Activated T-cell treated with anti-CD3 and anti-CD28 coated beads, Interleukin-2, amount 50 U/mL, for 72 hours (primary cell): ENCODE data around the gene PIN4. TPM values are rescaled to one million over a fixed set of nuclear protein-coding genes. Genes with fewer than 3 reads are reported as not detected.

Experiments used
- ATAC-seq, 2 donors: fragments of 150-1000 bp; cut with Tn5 transposase; replicated peaks in 1 of 2; 2 replicates each; pipeline ENCODE4 v1.10.0; 2021; ENCODE audit warnings: moderate library complexity in 2 of 2, mild to moderate bottlenecking in 1 of 2
- DNase-seq, 2 donors: peaks; one replicate each; pipeline ENCODE4 v3.0.0; 2021 to 2022; ENCODE audit warnings: mixed read lengths in 1 of 2
- H3K27ac Mint-ChIP-seq: one replicate; pipeline ENCODE4 v1.8.0; 2022; ENCODE audit warnings: mild to moderate bottlenecking, moderate library complexity, mixed read lengths
- H3K27me3 Mint-ChIP-seq: one replicate; pipeline ENCODE4 v1.8.0; 2022; ENCODE audit warnings: low read depth, mixed read lengths
- H3K36me3 Mint-ChIP-seq, 2 donors: one replicate each; pipeline ENCODE4 v1.8.0; 2022; ENCODE audit warnings: mixed read lengths in 2 of 2, mild to moderate bottlenecking in 1 of 2; ENCODE audit not compliant: insufficient read depth in 2 of 2
- H3K4me1 Mint-ChIP-seq: one replicate; pipeline ENCODE4 v1.8.0; 2022; ENCODE audit warnings: low read depth, mixed read lengths
- H3K4me3 Mint-ChIP-seq, 2 donors: one replicate each; pipeline ENCODE4 v1.8.0; 2022; ENCODE audit warnings: mild to moderate bottlenecking in 2 of 2, mixed read lengths in 2 of 2, moderate library complexity in 2 of 2
- H3K9me3 Mint-ChIP-seq, 2 donors: one replicate each; pipeline ENCODE4 v1.8.0; 2022; ENCODE audit warnings: mixed read lengths in 2 of 2
- total RNA-seq, 2 donors: library from RNA; stranded (reverse); gene quantifications; one replicate each; pipeline ENCODE4 v1.2.3, GENCODE V29; 2022

The PIN4 gene
- 1 to 10 TPM; 4.7 to 6.2 TPM for total RNA-seq

GRCh38 chrX:72181178-72182125 is at the start of gene PIN4:
TSS of gene PIN4 (plus strand) at chrX:72181757. CDS start at chrX:72181786, 29 bp downstream.
- H3K36me3 Mint-ChIP-seq: no peaks in the 10 kb centered on the region
- no peak within 1 kb of the TSS for H3K4me3 Mint-ChIP-seq
- H3K9me3 Mint-ChIP-seq: no peaks in the 10 kb centered on the region
- no peak within 1 kb of the TSS for H3K27ac Mint-ChIP-seq
- H3K4me1 Mint-ChIP-seq: peaks cover 15% of the 10 kb centered on the region
- DNase-seq: peak; percentile 83 to 89
- ATAC-seq: peak; percentile 96 to 97
- peaks cover 5% of the 10 kb centered on the region for H3K27me3 Mint-ChIP-seq

- peaks cover 79% of the 10 kb centered on the region for H3K27me3 Mint-ChIP-seq
- ATAC-seq (no peak), DNase-seq (no peak)
- no peaks in the 10 kb centered on the region for H3K9me3 Mint-ChIP-seq
- no peak overlapping the region for H3K27ac Mint-ChIP-seq
- peak overlapping the region; percentile 77 to 87 for H3K4me3 Mint-ChIP-seq
- no peaks in the 10 kb centered on the region for H3K4me1 Mint-ChIP-seq
- H3K36me3 Mint-ChIP-seq: no peaks in the 10 kb centered on the region
Observed at GRCh38 chrX:72132456-72132855, 49.1 kb upstream of the PIN4 start.

- no peaks in the 10 kb centered on the region for H3K4me1 Mint-ChIP-seq
- no peaks in the 10 kb centered on the region for H3K36me3 Mint-ChIP-seq
- no peak overlapping the region for H3K27ac Mint-ChIP-seq
- no peak for DNase-seq
- H3K9me3 Mint-ChIP-seq: no peaks in the 10 kb centered on the region
- H3K4me3 Mint-ChIP-seq: no peak overlapping the region
- no peak for ATAC-seq
- H3K27me3 Mint-ChIP-seq: peaks cover 65% of the 10 kb centered on the region
Observed at GRCh38 chrX:72133851-72134546, 47.6 kb upstream of the PIN4 start.

GRCh38 chrX:72137846-72138495 is 43.6 kb upstream of the PIN4 start:
- Mint-ChIP-seq H3K9me3 (no peaks in the 10 kb centered on the region), H3K36me3 (no peaks in the 10 kb centered on the region), H3K4me1 (peaks cover 15% of the 10 kb centered on the region), H3K4me3 (no peak overlapping the region), H3K27ac (no peak overlapping the region), H3K27me3 (peaks cover 72% of the 10 kb centered on the region)
- DNase-seq: no peak
- ATAC-seq: no peak

- ATAC-seq (no peak), DNase-seq (no peak)
- Mint-ChIP-seq H3K36me3 (no peaks in the 10 kb centered on the region), H3K9me3 (no peaks in the 10 kb centered on the region), H3K27ac (no peak overlapping the region), H3K4me1 (peaks cover 26% of the 10 kb centered on the region), H3K4me3 (no peak overlapping the region), H3K27me3 (peaks cover 70% of the 10 kb centered on the region)
Observed at GRCh38 chrX:72139538-72139937, 42.0 kb upstream of the PIN4 start.

GRCh38 chrX:72141372-72142004 is 40.1 kb upstream of the PIN4 start:
- Mint-ChIP-seq H3K4me1 (peaks cover 30% of the 10 kb centered on the region), H3K4me3 (peak overlapping the region; percentile 16 to 32), H3K27me3 (peaks cover 67% of the 10 kb centered on the region), H3K27ac (no peak overlapping the region), H3K36me3 (no peaks in the 10 kb centered on the region), H3K9me3 (no peaks in the 10 kb centered on the region)
- DNase-seq (no peak), ATAC-seq (peak; percentile 60 to 62)

GRCh38 chrX:72142094-72142793 is 39.3 kb upstream of the PIN4 start:
- Mint-ChIP-seq H3K27me3 (peaks cover 67% of the 10 kb centered on the region), H3K4me3 (no peak overlapping the region)

GRCh38 chrX:72142794-72143608 is 38.6 kb upstream of the PIN4 start:
- no peak for ATAC-seq
- peaks cover 30% of the 10 kb centered on the region for H3K4me1 Mint-ChIP-seq
- no peak overlapping the region for H3K27ac Mint-ChIP-seq
- H3K9me3 Mint-ChIP-seq: no peaks in the 10 kb centered on the region
- no peak for DNase-seq
- H3K27me3 Mint-ChIP-seq: peaks cover 71% of the 10 kb centered on the region
- no peak overlapping the region for H3K4me3 Mint-ChIP-seq
- H3K36me3 Mint-ChIP-seq: no peaks in the 10 kb centered on the region

More at GRCh38 chrX:72142094-72142793, 39.3 kb upstream of the PIN4 start:
- ATAC-seq: no peak
- peaks cover 30% of the 10 kb centered on the region for H3K4me1 Mint-ChIP-seq
- H3K27ac Mint-ChIP-seq: no peak overlapping the region
- no peaks in the 10 kb centered on the region for H3K9me3 Mint-ChIP-seq
- H3K36me3 Mint-ChIP-seq: no peaks in the 10 kb centered on the region
- no peak for DNase-seq

GRCh38 chrX:72143609-72143907 is 38.0 kb upstream of the PIN4 start:
- no peaks in the 10 kb centered on the region for H3K36me3 Mint-ChIP-seq
- H3K27me3 Mint-ChIP-seq: peaks cover 76% of the 10 kb centered on the region
- no peak overlapping the region for H3K4me3 Mint-ChIP-seq
- H3K4me1 Mint-ChIP-seq: peaks cover 30% of the 10 kb centered on the region
- no peaks in the 10 kb centered on the region for H3K9me3 Mint-ChIP-seq
- H3K27ac Mint-ChIP-seq: no peak overlapping the region
- ATAC-seq: no peak
- DNase-seq: no peak

- no peaks in the 10 kb centered on the region for H3K36me3 Mint-ChIP-seq
- H3K4me1 Mint-ChIP-seq: peaks cover 30% of the 10 kb centered on the region
- H3K27ac Mint-ChIP-seq: no peak overlapping the region
- no peak overlapping the region for H3K4me3 Mint-ChIP-seq
- no peak for DNase-seq
- no peaks in the 10 kb centered on the region for H3K9me3 Mint-ChIP-seq
- H3K27me3 Mint-ChIP-seq: peaks cover 70% of the 10 kb centered on the region
- no peak for ATAC-seq
Observed at GRCh38 chrX:72145181-72145580, 36.4 kb upstream of the PIN4 start.

- no peak for ATAC-seq
- Mint-ChIP-seq H3K27ac (no peak overlapping the region), H3K27me3 (peaks cover 60% of the 10 kb centered on the region), H3K4me1 (peaks cover 25% of the 10 kb centered on the region), H3K9me3 (no peaks in the 10 kb centered on the region), H3K36me3 (no peaks in the 10 kb centered on the region), H3K4me3 (no peak overlapping the region)
- DNase-seq: no peak
Observed at GRCh38 chrX:72146527-72146926, 35.0 kb upstream of the PIN4 start.

GRCh38 chrX:72158773-72159172 is 22.8 kb upstream of the PIN4 start:
- Mint-ChIP-seq H3K27me3 (peaks cover 44% of the 10 kb centered on the region), H3K9me3 (no peaks in the 10 kb centered on the region), H3K4me1 (no peaks in the 10 kb centered on the region), H3K36me3 (peaks cover 0 to 3% of the 10 kb centered on the region in 2 donors), H3K4me3 (no peak overlapping the region), H3K27ac (no peak overlapping the region)
- DNase-seq (no peak), ATAC-seq (no peak)
